ENCODE results near the gene TMPRSS11B.

DNA sequence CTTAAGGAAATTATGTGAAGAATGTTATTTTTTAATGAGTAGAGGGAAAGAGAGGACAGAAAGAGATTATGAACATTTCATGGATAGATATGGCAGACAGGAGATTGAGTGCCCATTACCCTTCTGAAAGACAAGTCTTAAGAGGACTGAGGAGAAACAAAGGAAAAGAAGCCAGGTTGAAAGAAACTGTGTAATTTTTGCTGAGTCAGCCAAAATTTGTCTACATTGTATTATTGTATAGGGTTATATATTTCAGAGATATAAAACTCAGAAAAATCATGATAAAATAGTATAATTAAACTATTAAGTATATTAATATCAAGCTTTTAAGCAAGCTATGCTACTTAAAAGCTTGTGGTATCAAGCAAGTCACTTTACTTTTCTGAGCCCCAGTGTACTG is 4.9 kb downstream of the TMPRSS11B start:
- TF ChIP-seq, protein P1, sequence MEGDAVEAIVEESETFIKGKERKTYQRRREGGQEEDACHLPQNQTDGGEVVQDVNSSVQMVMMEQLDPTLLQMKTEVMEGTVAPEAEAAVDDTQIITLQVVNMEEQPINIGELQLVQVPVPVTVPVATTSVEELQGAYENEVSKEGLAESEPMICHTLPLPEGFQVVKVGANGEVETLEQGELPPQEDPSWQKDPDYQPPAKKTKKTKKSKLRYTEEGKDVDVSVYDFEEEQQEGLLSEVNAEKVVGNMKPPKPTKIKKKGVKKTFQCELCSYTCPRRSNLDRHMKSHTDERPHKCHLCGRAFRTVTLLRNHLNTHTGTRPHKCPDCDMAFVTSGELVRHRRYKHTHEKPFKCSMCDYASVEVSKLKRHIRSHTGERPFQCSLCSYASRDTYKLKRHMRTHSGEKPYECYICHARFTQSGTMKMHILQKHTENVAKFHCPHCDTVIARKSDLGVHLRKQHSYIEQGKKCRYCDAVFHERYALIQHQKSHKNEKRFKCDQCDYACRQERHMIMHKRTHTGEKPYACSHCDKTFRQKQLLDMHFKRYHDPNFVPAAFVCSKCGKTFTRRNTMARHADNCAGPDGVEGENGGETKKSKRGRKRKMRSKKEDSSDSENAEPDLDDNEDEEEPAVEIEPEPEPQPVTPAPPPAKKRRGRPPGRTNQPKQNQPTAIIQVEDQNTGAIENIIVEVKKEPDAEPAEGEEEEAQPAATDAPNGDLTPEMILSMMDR (IDR thresholded peaks at IDR 0.05; ENCODE audit: extremely low read depth in 1 of 2, insufficient read depth in 1 of 2, low read depth in 1 of 2, low read length in 2 of 2) = no peak
- TF ChIP-seq POLR2A (IDR thresholded peaks at IDR 0.05; ENCODE audit: low read depth, low read length) (no peak), POLR2AphosphoS5 (IDR thresholded peaks at IDR 0.05; ENCODE audit: insufficient read depth, low read depth, low read length) (no peak), MYC (IDR thresholded peaks at IDR 0.05; ENCODE audit: low read depth, low read length) (no peak), FOS (IDR thresholded peaks at IDR 0.05; ENCODE audit: borderline replicate concordance, insufficient read depth, low read length) (no peak), EZH2 (IDR thresholded peaks at IDR 0.05; ENCODE audit: borderline replicate concordance, low read depth, low read length, severe bottlenecking) (no peak), GATA2 (IDR thresholded peaks at IDR 0.05; ENCODE audit: insufficient read depth, insufficient read length, low read depth, low read length) (no peak), JUN (IDR thresholded peaks at IDR 0.05; ENCODE audit: borderline replicate concordance, insufficient read depth, insufficient read length, low read depth) (no peak)
- TF ChIP-seq, protein P2, sequence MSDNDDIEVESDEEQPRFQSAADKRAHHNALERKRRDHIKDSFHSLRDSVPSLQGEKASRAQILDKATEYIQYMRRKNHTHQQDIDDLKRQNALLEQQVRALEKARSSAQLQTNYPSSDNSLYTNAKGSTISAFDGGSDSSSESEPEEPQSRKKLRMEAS (IDR thresholded peaks at IDR 0.05; ENCODE audit: insufficient read depth, insufficient read length) = no peak

Data from endothelial cell of umbilical vein (primary cell).